MM.1S (cell line): ENCODE results near the gene PSMC3.

Experiments
- DNase-seq: peaks from one replicate; pipeline ENCODE4 v3.0.0-alpha.2; 2015
- H2AFZ ChIP-seq: fragments of 300-600 bp; sonication (generic); 2 replicates; pipeline ENCODE4 v1.6.0; 2016; ENCODE audit warnings: antibody characterized with exemption, low read length
- H3F3A ChIP-seq: fragments of 300-600 bp; sonication (generic); 2 replicates; pipeline ENCODE4 v1.6.1; 2016; ENCODE audit warnings: mild to moderate bottlenecking, antibody characterized with exemption, low read length, moderate library complexity, mixed read lengths; ENCODE audit not compliant: insufficient read depth
- H3K27ac ChIP-seq: fragments of 300-600 bp; sonication (generic); 2 replicates; pipeline ENCODE4 v1.5.1; 2016; ENCODE audit warnings: mild to moderate bottlenecking, low read length
- H3K27me3 ChIP-seq: fragments of 300-600 bp; sonication (generic); replicated peaks from 2 replicates; pipeline ENCODE4 v1.6.0; 2016; ENCODE audit warnings: low read length; ENCODE audit not compliant: insufficient read depth
- H3K36me3 ChIP-seq: fragments of 300-600 bp; sonication (generic); replicated peaks from 2 replicates; pipeline ENCODE4 v1.6.1; 2016; ENCODE audit warnings: mild to moderate bottlenecking, low read length, mixed read lengths; ENCODE audit not compliant: insufficient read depth
- H3K4me1 ChIP-seq: fragments of 300-600 bp; sonication (generic); 2 replicates; pipeline ENCODE4 v1.6.1; 2016; ENCODE audit warnings: low read length, mixed read lengths
- H3K4me2 ChIP-seq: fragments of 300-600 bp; sonication (generic); 2 replicates; pipeline ENCODE4 v1.6.0; 2016; ENCODE audit warnings: low read depth, low read length
- H3K4me3 ChIP-seq: fragments of 300-600 bp; sonication (generic); 2 replicates; pipeline ENCODE4 v1.5.1; 2016; ENCODE audit warnings: low read length, mixed read lengths
- H3K79me2 ChIP-seq: fragments of 300-600 bp; sonication (generic); 2 replicates; pipeline ENCODE4 v1.6.1; 2016; ENCODE audit warnings: mixed run types, low read length, mixed read lengths
- H3K9ac ChIP-seq: fragments of 300-600 bp; sonication (generic); 2 replicates; pipeline ENCODE4 v1.6.1; 2016; ENCODE audit warnings: low read length, mixed read lengths
- H3K9me2 ChIP-seq: fragments of 300-600 bp; sonication (generic); replicated peaks from 2 replicates; pipeline ENCODE4 v1.6.1; 2016; ENCODE audit warnings: mild to moderate bottlenecking, low read length, mixed read lengths; ENCODE audit not compliant: insufficient read depth
- H3K9me3 ChIP-seq: fragments of 300-600 bp; sonication (generic); replicated peaks from 2 replicates; pipeline ENCODE4 v1.6.1; 2016; ENCODE audit warnings: mild to moderate bottlenecking, low read length, mixed read lengths; ENCODE audit not compliant: insufficient read depth
- H4K20me1 ChIP-seq: fragments of 300-600 bp; sonication (generic); 2 replicates; pipeline ENCODE4 v1.6.1; 2016; ENCODE audit warnings: mild to moderate bottlenecking, low read length, moderate library complexity, mixed read lengths; ENCODE audit not compliant: insufficient read depth
- EZH2 ChIP-seq: fragments of 300-600 bp; sonication (generic); optimal IDR thresholded peaks from 2 replicates; pipeline ENCODE3; 2017; ENCODE audit warnings: low read depth, mild to moderate bottlenecking, antibody characterized with exemption, low read length, mixed read lengths
- EZH2phosphoT487 ChIP-seq: fragments of 300-600 bp; sonication (generic); IDR thresholded peaks from 2 replicates; pipeline ENCODE4 v1.6.1; 2018; ENCODE audit warnings: antibody characterized with exemption, low read length
- TF ChIP-seq, protein P1 (sequence below): fragments of 300-600 bp; sonication (generic); IDR thresholded peaks from 2 replicates; pipeline ENCODE4 v1.5.1; 2016; ENCODE audit warnings: antibody characterized with exemption, low read length, mixed read lengths

PSMC3 gene

DNA sequence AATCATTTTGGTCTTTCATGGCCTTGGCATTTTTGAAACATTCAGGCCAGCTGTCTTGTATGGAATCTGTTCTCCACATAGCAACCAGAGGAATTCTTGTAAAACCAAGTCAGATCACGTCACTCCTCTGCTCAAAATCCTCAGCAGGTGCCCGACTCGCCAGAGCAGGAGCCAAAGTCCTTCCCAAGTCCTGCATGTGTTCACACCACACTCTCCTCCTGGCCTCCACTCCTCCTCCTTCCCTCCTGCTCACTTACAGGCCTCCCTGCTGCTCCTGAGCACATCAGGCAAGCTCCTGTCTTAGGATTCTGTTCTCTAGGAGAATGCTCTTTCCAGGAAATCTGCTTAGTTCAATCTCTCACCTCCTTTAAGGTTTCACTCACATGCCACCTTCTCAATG is 6.9 kb upstream of the PSMC3 start:
- Histone ChIP-seq H3F3A (no peaks in the 10 kb centered on the region), H3K9ac (no peak overlapping the region), H3K36me3 (no peaks in the 10 kb centered on the region), H2AFZ (no peak overlapping the region), H4K20me1 (no peaks in the 10 kb centered on the region), H3K27ac (no peak overlapping the region), H3K9me3 (no peaks in the 10 kb centered on the region), H3K4me2 (no peak overlapping the region), H3K27me3 (no peaks in the 10 kb centered on the region), H3K9me2 (no peaks in the 10 kb centered on the region), H3K79me2 (no peaks in the 10 kb centered on the region), H3K4me3 (no peak overlapping the region), H3K4me1 (no peaks in the 10 kb centered on the region)
- TF ChIP-seq, protein P1, sequence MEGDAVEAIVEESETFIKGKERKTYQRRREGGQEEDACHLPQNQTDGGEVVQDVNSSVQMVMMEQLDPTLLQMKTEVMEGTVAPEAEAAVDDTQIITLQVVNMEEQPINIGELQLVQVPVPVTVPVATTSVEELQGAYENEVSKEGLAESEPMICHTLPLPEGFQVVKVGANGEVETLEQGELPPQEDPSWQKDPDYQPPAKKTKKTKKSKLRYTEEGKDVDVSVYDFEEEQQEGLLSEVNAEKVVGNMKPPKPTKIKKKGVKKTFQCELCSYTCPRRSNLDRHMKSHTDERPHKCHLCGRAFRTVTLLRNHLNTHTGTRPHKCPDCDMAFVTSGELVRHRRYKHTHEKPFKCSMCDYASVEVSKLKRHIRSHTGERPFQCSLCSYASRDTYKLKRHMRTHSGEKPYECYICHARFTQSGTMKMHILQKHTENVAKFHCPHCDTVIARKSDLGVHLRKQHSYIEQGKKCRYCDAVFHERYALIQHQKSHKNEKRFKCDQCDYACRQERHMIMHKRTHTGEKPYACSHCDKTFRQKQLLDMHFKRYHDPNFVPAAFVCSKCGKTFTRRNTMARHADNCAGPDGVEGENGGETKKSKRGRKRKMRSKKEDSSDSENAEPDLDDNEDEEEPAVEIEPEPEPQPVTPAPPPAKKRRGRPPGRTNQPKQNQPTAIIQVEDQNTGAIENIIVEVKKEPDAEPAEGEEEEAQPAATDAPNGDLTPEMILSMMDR, result no peak
- TF ChIP-seq EZH2, result no peak
- no peak for TF ChIP-seq EZH2phosphoT487
- DNase-seq, result no peak

DNA sequence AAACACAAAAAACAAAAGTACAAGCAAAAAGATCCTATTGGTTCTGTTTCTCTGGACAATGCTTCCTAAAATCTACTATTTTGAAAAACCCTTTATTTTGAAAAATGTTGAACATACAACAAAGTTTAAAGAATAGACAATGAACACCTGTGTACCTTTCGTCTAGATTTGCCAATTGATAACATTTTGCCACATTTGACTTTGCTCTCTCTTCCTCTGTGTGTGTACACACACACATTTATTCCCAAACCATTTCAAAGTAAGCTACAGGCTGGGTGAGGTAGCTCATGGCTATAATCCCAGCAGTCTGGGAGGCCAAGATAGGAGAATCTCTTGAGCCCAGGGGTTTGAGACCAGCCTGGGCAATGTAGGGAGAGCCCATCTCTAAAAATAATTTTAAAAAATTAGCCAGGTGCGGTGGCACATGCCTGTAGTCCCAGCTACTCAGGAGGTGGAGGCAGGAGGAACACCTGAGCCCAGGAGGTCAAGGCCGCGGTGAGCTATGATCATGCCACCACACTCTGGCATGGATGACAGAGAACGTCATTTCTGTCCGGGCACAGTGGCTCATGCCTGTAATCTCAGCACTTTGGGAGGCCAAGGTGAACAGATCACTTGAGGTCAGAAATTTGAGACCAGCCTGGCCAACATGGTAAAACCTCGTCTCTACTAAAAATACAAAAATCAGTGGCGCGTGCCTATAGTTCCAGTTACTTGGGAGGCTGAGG is 5.3 kb upstream of the PSMC3 start:
- 0 out of 2 replicates have a peak, but pooled peaks cover 2% of the 10 kb centered on the region for H3F3A ChIP-seq
- TF ChIP-seq EZH2 (no peak), EZH2phosphoT487 (no peak)
- TF ChIP-seq, protein P1, result no peak
- H3K4me1 ChIP-seq, result no peaks in the 10 kb centered on the region
- H3K79me2 ChIP-seq, result no peaks in the 10 kb centered on the region
- no peak overlapping the region for H3K4me2 ChIP-seq
- no peak overlapping the region for H3K9ac ChIP-seq
- no peaks in the 10 kb centered on the region for H3K27me3 ChIP-seq
- no peak overlapping the region for H3K4me3 ChIP-seq
- no peaks in the 10 kb centered on the region for H4K20me1 ChIP-seq
- no peak overlapping the region for H3K27ac ChIP-seq
- no peaks in the 10 kb centered on the region for H3K9me3 ChIP-seq
- DNase-seq, result no peak
- H2AFZ ChIP-seq, result no peak overlapping the region
- H3K9me2 ChIP-seq, result no peaks in the 10 kb centered on the region
- no peaks in the 10 kb centered on the region for H3K36me3 ChIP-seq

DNA sequence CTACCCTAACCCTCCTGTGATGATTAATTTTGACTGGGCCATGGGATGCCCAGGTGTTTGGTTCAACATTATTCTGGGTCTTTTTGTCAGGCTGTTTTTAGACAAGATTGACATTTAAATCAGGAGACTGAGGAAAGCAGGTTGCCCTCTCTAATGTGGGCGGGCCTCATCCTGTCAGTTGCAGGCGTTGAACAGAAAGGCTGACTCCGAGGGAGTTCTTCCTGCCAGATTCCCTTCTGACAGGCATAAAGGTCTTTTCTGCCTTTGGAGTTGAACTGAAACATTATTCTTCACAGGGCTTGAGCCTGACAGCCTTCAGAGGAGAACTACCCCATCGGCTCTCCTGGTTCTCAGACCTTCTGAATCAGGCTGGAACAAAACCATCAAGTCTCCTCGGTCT is 4.3 kb upstream of the PSMC3 start:
- Histone ChIP-seq H3K27ac (no peak overlapping the region), H4K20me1 (no peaks in the 10 kb centered on the region), H3K36me3 (no peaks in the 10 kb centered on the region), H3K27me3 (no peaks in the 10 kb centered on the region), H3K79me2 (peaks cover 6% of the 10 kb centered on the region), H3F3A (0 out of 2 replicates have a peak, but pooled peaks cover 2% of the 10 kb centered on the region), H2AFZ (no peak overlapping the region), H3K4me1 (no peaks in the 10 kb centered on the region), H3K9me2 (no peaks in the 10 kb centered on the region), H3K4me2 (no peak overlapping the region), H3K4me3 (no peak overlapping the region), H3K9ac (no peak overlapping the region), H3K9me3 (no peaks in the 10 kb centered on the region)
- DNase-seq, result no peak
- TF ChIP-seq, protein P1, result no peak
- TF ChIP-seq EZH2phosphoT487 (no peak), EZH2 (no peak)
